HG03196 (cell line): ENCODE data around the gene APEH.

ENCODE experiments used
- ATAC-seq: cut with Tn5 transposase; IDR thresholded peaks from one replicate; pipeline ENCODE4 v1.9.1; 2021; ENCODE audit not compliant: unreplicated experiment

Gene APEH

GRCh38 chr3:49673715-49674496, at the start of gene APEH:
Gene APEH (plus strand): TSS chr3:49674351. CDS start chr3:49674402, 51 bp downstream.
- ATAC-seq = peak; percentile 69

- no peak for ATAC-seq
Measured at GRCh38 chr3:49625071-49625470, 49.1 kb upstream of the APEH start.

GRCh38 chr3:49626101-49626581, 48.0 kb upstream of the APEH start:
- ATAC-seq = no peak

GRCh38 chr3:49626796-49627195, 47.4 kb upstream of the APEH start:
- ATAC-seq = no peak

- no peak for ATAC-seq
Measured at GRCh38 chr3:49627634-49628033, 46.5 kb upstream of the APEH start.

GRCh38 chr3:49628249-49628648, 45.9 kb upstream of the APEH start:
- no peak for ATAC-seq

- ATAC-seq = no peak
Measured at GRCh38 chr3:49629451-49629850, 44.7 kb upstream of the APEH start.

GRCh38 chr3:49629866-49630265, 44.3 kb upstream of the APEH start:
- no peak for ATAC-seq

GRCh38 chr3:49630784-49631183, 43.4 kb upstream of the APEH start:
- no peak for ATAC-seq

- ATAC-seq = no peak
Measured at GRCh38 chr3:49634736-49635135, 39.4 kb upstream of the APEH start.

- ATAC-seq = no peak
Measured at GRCh38 chr3:49636883-49637609, 37.1 kb upstream of the APEH start.

- ATAC-seq = no peak
Measured at GRCh38 chr3:49638445-49638844, 35.7 kb upstream of the APEH start.

GRCh38 chr3:49639551-49639950, 34.6 kb upstream of the APEH start:
- no peak for ATAC-seq

- no peak for ATAC-seq
Measured at GRCh38 chr3:49641292-49641691, 32.9 kb upstream of the APEH start.

GRCh38 chr3:49641921-49642707, 32.0 kb upstream of the APEH start:
- no peak for ATAC-seq

GRCh38 chr3:49642708-49643145, 31.4 kb upstream of the APEH start:
- no peak for ATAC-seq

- ATAC-seq = no peak
Measured at GRCh38 chr3:49644684-49645083, 29.5 kb upstream of the APEH start.

- ATAC-seq = no peak
Measured at GRCh38 chr3:49646236-49646635, 27.9 kb upstream of the APEH start.

GRCh38 chr3:49647741-49648140, 26.4 kb upstream of the APEH start:
- no peak for ATAC-seq

- ATAC-seq = no peak
Measured at GRCh38 chr3:49648354-49649019, 25.7 kb upstream of the APEH start.

GRCh38 chr3:49649576-49649975, 24.6 kb upstream of the APEH start:
- no peak for ATAC-seq
